Measurements from ENCODE around the gene ACOT13. TPM values are rescaled to one million over a fixed set of nuclear protein-coding genes. Genes with fewer than 3 reads are reported as not detected.
"Not testable (repeated sequence)": the region's sequence is repeated elsewhere in the genome, so short reads cannot be mapped to it uniquely, and the experiment has no call there.

ACOT13 gene
- total and polyA plus RNA-seq, 9 donors: 3.4 to 32.2 (median 9.8) TPM

GRCh38 chr6:24709014-24709711, 42.3 kb downstream of the ACOT13 start:
- TF ChIP-seq POLR2A (IDR thresholded peaks at IDR 0.05) (no peak), EP300 (IDR thresholded peaks at IDR 0.05) (no peak), CTCF (IDR thresholded peaks at IDR 0.05) (no peak)
- intact Hi-C loops (cut with DNase I): no loop called here
- Histone ChIP-seq H3K4me3 (no peak overlapping the region), H3K9me3 (no peaks in the 10 kb centered on the region), H3K36me3 (no peaks in the 10 kb centered on the region), H3K4me1 (ENCODE audit: insufficient read depth) (peaks cover 4% of the 10 kb centered on the region), H3K27me3 (no peaks in the 10 kb centered on the region), H3K27ac (no peak overlapping the region)
- 66 to 81% (median 69%) methylated on average over 4 of the region's 4 CpGs for WGBS, 3 donors
- no peak for DNase-seq

GRCh38 chr6:24710519-24711303, 43.8 kb downstream of the ACOT13 start:
- intact Hi-C loops (cut with DNase I): no loop called here
- 86 to 89% (median 88%) methylated on average over 10 of the region's 10 CpGs for WGBS, 3 donors
- no peak for DNase-seq
- H3K27ac ChIP-seq: no peak overlapping the region
- H3K9me3 ChIP-seq: no peaks in the 10 kb centered on the region
- no peaks in the 10 kb centered on the region for H3K27me3 ChIP-seq
- no peak for TF ChIP-seq EP300 (IDR thresholded peaks at IDR 0.05)
- no peak for TF ChIP-seq CTCF (IDR thresholded peaks at IDR 0.05)
- peaks cover 6% of the 10 kb centered on the region for H3K4me1 ChIP-seq (ENCODE audit: insufficient read depth)
- H3K4me3 ChIP-seq: no peak overlapping the region
- H3K36me3 ChIP-seq: no peaks in the 10 kb centered on the region

- H3K27ac ChIP-seq; H3K9me3 ChIP-seq; H3K4me1 ChIP-seq (ENCODE audit: insufficient read depth); H3K36me3 ChIP-seq; intact Hi-C loops (cut with DNase I); DNase-seq; H3K27me3 ChIP-seq: not testable (repeated sequence)
- 60 to 67% (median 65%) methylated on average over 7 of the region's 7 CpGs for WGBS, 3 donors
- peak overlapping the region; percentile 98 for H3K4me3 ChIP-seq
These were observed 49.8 kb downstream of the ACOT13 start for GRCh38 chr6:24716602-24717148.

- H3K4me3 ChIP-seq: peak overlapping the region; percentile 98
- H3K27ac ChIP-seq: peak overlapping the region in 1 of 2 donors; percentile 100
- H3K27me3 ChIP-seq: no peaks in the 10 kb centered on the region
- no peak for DNase-seq
- peaks cover 6% of the 10 kb centered on the region for H3K4me1 ChIP-seq (ENCODE audit: insufficient read depth)
- 4 to 8% (median 8%) methylated on average over 8 of the region's 8 CpGs for WGBS, 3 donors
- no peak for TF ChIP-seq POLR2A (IDR thresholded peaks at IDR 0.05)
- intact Hi-C loops (cut with DNase I): no loop called here
- no peaks in the 10 kb centered on the region for H3K9me3 ChIP-seq
- no peaks in the 10 kb centered on the region for H3K36me3 ChIP-seq
These were observed 51.7 kb downstream of the ACOT13 start for GRCh38 chr6:24718449-24719124.

GRCh38 chr6:24719125-24719971, 52.5 kb downstream of the ACOT13 start, which contains the start of gene C6orf62:
TSS of gene C6orf62 (minus strand) at chr6:24719154. CDS start at chr6:24718668, 486 bp downstream.
- TF ChIP-seq CTCF (IDR thresholded peaks at IDR 0.05) (no peak), EP300 (IDR thresholded peaks at IDR 0.05) (no peak), POLR2A (IDR thresholded peaks at IDR 0.05) (no peak)
- H3K4me1 ChIP-seq (ENCODE audit: insufficient read depth): peaks cover 6% of the 10 kb centered on the region
- H3K27me3 ChIP-seq: no peaks in the 10 kb centered on the region
- H3K9me3 ChIP-seq: no peaks in the 10 kb centered on the region
- DNase-seq: peak; percentile 14 to 49 (median 33)
- 0 to 1% (median 0%) methylated on average over 25 of the region's 25 CpGs for WGBS, 3 donors
- no peaks in the 10 kb centered on the region for H3K36me3 ChIP-seq
- peak within 1 kb of the TSS; percentile 98 for H3K4me3 ChIP-seq
- peak within 1 kb of the TSS; percentile 90 to 100 for H3K27ac ChIP-seq
- intact Hi-C loops (cut with DNase I): no loop called here
